ENCODE measurements around the gene KRTAP5-1. TPM values are rescaled to one million over a fixed set of nuclear protein-coding genes. Genes with fewer than 3 reads are reported as not detected.

Gene KRTAP5-1
- total and polyA plus RNA-seq, 10 of the 15 experiments (the other 5 are each of a cell fraction or from before 2014, with no cell fraction given) = not detected

- H3K4me3 ChIP-seq = no peak within 1 kb of the TSS
- no peaks in the 10 kb centered on the region for H3K4me1 ChIP-seq (ENCODE audit: control insufficient read depth, insufficient read depth, low read length)
- DNase-seq (ENCODE audit: low read depth, low spot score) (no peak), ATAC-seq (no peak), FAIRE-seq (no peak)
- SMC1A ChIA-PET (ENCODE audit: uncharacterized antibody, unreplicated experiment) = interaction anchor here (1.4 kb wide), 1 partner anchor 35 kb away, joined by 3 read pairs; no protein-coding TSS in a partner anchor
- POLR2A ChIA-PET = no interaction called here
- BruUV-seq (replicated peaks) = no TSS peak
- no peaks in the 10 kb centered on the region for H4K20me1 ChIP-seq (ENCODE audit: control insufficient read depth, insufficient read depth)
- 20% methylated on average over 25 of the region's 26 CpGs for WGBS (ENCODE audit: insufficient coverage, insufficient replicate concordance, low lambda C conversion rate, missing lambda C conversion rate)
- peaks cover 0 to 3% of the 10 kb centered on the region in 2 experiments; a peak in 3 of 4 replicates for H3K27me3 ChIP-seq (replicated peaks in 1 of 2; ENCODE audit: control insufficient read depth in 2 of 2, insufficient read depth in 2 of 2, low read length in 1 of 2)
- H3K4me2 ChIP-seq (ENCODE audit: control insufficient read depth, insufficient read depth) = no peak within 1 kb of the TSS
- no peaks in the 10 kb centered on the region for H3K36me3 ChIP-seq (ENCODE audit: control insufficient read depth in 2 of 2, insufficient read depth in 2 of 2, low read length in 1 of 2)
- H3K79me2 ChIP-seq (ENCODE audit: control insufficient read depth, insufficient read depth, low read length) = no peaks in the 10 kb centered on the region
- TF ChIP-seq NFIC (IDR thresholded peaks at IDR 0.05; ENCODE audit: low read depth, low read length) = no peak
- no peak for TF ChIP-seq ZNF217 (IDR thresholded peaks at IDR 0.05)
- no peak for TF ChIP-seq REST (IDR thresholded peaks at IDR 0.05; ENCODE audit: low read depth, low read length)
- TF ChIP-seq CHD2 (IDR thresholded peaks at IDR 0.05; ENCODE audit: borderline replicate concordance, low read depth, low read length) = no peak
- TF ChIP-seq ZNF207 (IDR thresholded peaks at IDR 0.05; ENCODE audit: borderline replicate concordance) = no peak
- TF ChIP-seq ZNF384 (IDR thresholded peaks at IDR 0.05; ENCODE audit: borderline replicate concordance, low read depth, low read length) = no peak
- no peak for TF ChIP-seq SREBF1 (IDR thresholded peaks at IDR 0.05; ENCODE audit: low read length)
- no peak for TF ChIP-seq E4F1 (IDR thresholded peaks at IDR 0.05; ENCODE audit: borderline replicate concordance, partially characterized antibody)
- no peak for TF ChIP-seq HSF1 (IDR thresholded peaks at IDR 0.05; ENCODE audit: low read depth, low read length)
- TF ChIP-seq MYB (IDR thresholded peaks at IDR 0.05; ENCODE audit: borderline replicate concordance, low read depth, low read length) = no peak
- no peak for TF ChIP-seq RAD51 (IDR thresholded peaks at IDR 0.05)
- TF ChIP-seq CTCF (IDR thresholded peaks at IDR 0.05 in 2 of 3, conservative IDR thresholded peaks at IDR 0.05 in 1 of 3; ENCODE audit: control insufficient read depth in 2 of 3, extremely low read depth in 1 of 3, insufficient read depth in 1 of 3, low read depth in 3 of 3, low read length in 3 of 3) = no peak
- no peak for TF ChIP-seq SIX5 (IDR thresholded peaks at IDR 0.05; ENCODE audit: low read depth, low read length, severe bottlenecking)
- RAD21 ChIA-PET (ENCODE audit: unreplicated experiment) = interaction anchor here (1.6 kb wide), 1 partner anchor 62 kb away, joined by 3 read pairs; no protein-coding TSS in a partner anchor
- intact Hi-C loops (cut with micrococcal nuclease; ENCODE audit: unreplicated experiment) (loop anchor here (1.0 kb wide), 1 partner anchor 34 kb away; no protein-coding TSS in a partner anchor), in situ Hi-C loops (cut with MboI) (no loop called here)
- no peak within 1 kb of the TSS for H3K27ac ChIP-seq (ENCODE audit: control insufficient read depth, insufficient read depth)
- CTCF ChIA-PET = interaction anchor here (1.0 to 2.8 kb wide), 3 partner anchors 10 to 55 kb away, joined by 3 to 12 read pairs (median 12); no protein-coding TSS in a partner anchor
- H3K9me3 ChIP-seq (replicated peaks; ENCODE audit: control insufficient read depth, insufficient read depth, low read length) = no peaks in the 10 kb centered on the region
- H2AFZ ChIP-seq (ENCODE audit: control insufficient read depth, low read depth, low read length) = no peak within 1 kb of the TSS
- H3K9ac ChIP-seq (ENCODE audit: control insufficient read depth, insufficient read depth, low read length) = no peak within 1 kb of the TSS
These were observed 44.5 kb upstream of the KRTAP5-1 start, which contains the start of gene KRTAP5-5 for GRCh38 chr11:1629326-1630185. TSS of gene KRTAP5-5 (plus strand) at chr11:1629775. CDS start at chr11:1629841, 66 bp downstream.
